Glutamatergic neuron (in vitro differentiated cells): Measurements from ENCODE around the gene RARS1. TPM values are rescaled to one million over a fixed set of nuclear protein-coding genes. Genes with fewer than 3 reads are reported as not detected.

Experiments
- DNase-seq: peaks from one replicate; pipeline ENCODE4 v3.0.0; 2022
- H3K27ac Mint-ChIP-seq: one replicate; pipeline ENCODE4 v1.8.0; 2020; ENCODE audit warnings: mild to moderate bottlenecking, mixed read lengths, inconsistent platforms; ENCODE audit not compliant: unreplicated experiment
- H3K27me3 Mint-ChIP-seq: one replicate; pipeline ENCODE4 v1.8.0; 2020; ENCODE audit warnings: mild to moderate bottlenecking, moderate library complexity, mixed read lengths, inconsistent platforms; ENCODE audit not compliant: unreplicated experiment
- H3K36me3 Mint-ChIP-seq: one replicate; pipeline ENCODE4 v1.8.0; 2020; ENCODE audit warnings: mild to moderate bottlenecking, mixed read lengths, inconsistent platforms; ENCODE audit not compliant: unreplicated experiment
- H3K4me1 Mint-ChIP-seq: one replicate; pipeline ENCODE4 v1.8.0; 2020; ENCODE audit warnings: mild to moderate bottlenecking, low read depth, mixed read lengths, inconsistent platforms; ENCODE audit not compliant: unreplicated experiment
- H3K4me3 Mint-ChIP-seq: one replicate; pipeline ENCODE4 v1.8.0; 2020; ENCODE audit warnings: mild to moderate bottlenecking, mixed read lengths, inconsistent platforms; ENCODE audit not compliant: unreplicated experiment
- H3K9me3 Mint-ChIP-seq: one replicate; pipeline ENCODE4 v1.8.0; 2020; ENCODE audit warnings: mild to moderate bottlenecking, moderate library complexity, mixed read lengths, inconsistent platforms; ENCODE audit not compliant: unreplicated experiment
- total RNA-seq: library from RNA; stranded (reverse); fragmentation: NEBNext Ultra II Directional; extraction: Animal tissue kit (Norgen Biotek cat#: 25700); gene quantifications from one replicate; pipeline ENCODE4 v1.2.1, GENCODE V29; 2021; ENCODE audit not compliant: unreplicated experiment
- TF ChIP-seq, protein P1 (sequence below): fragments of 200-600 bp; sonication (generic); IDR thresholded peaks from one replicate; pipeline ENCODE4 v1.5.0; 2021; ENCODE audit not compliant: partially characterized antibody, unreplicated experiment

RARS1 gene
- total RNA-seq, 1 donor from 2014 or later, result 65.2 TPM

DNA sequence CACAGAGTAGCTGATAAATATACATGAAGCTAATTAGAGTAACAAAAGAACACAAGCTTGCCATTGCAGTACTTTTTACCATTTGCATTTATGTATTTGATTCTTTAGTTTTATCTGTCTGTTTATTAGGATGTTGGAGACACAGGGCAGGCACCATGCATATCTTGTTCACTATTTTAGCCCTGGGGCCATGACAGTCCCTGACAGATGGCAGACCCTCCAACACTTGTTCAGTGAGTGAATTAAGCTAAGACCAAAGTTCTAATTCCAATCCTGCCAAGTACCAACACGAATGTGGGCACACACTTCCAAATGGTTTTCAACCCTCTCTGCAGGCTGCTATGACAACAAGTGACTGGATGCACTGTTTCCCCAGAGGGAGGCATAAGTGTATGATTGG lies 12.0 kb upstream of the RARS1 start:
- TF ChIP-seq, protein P1, sequence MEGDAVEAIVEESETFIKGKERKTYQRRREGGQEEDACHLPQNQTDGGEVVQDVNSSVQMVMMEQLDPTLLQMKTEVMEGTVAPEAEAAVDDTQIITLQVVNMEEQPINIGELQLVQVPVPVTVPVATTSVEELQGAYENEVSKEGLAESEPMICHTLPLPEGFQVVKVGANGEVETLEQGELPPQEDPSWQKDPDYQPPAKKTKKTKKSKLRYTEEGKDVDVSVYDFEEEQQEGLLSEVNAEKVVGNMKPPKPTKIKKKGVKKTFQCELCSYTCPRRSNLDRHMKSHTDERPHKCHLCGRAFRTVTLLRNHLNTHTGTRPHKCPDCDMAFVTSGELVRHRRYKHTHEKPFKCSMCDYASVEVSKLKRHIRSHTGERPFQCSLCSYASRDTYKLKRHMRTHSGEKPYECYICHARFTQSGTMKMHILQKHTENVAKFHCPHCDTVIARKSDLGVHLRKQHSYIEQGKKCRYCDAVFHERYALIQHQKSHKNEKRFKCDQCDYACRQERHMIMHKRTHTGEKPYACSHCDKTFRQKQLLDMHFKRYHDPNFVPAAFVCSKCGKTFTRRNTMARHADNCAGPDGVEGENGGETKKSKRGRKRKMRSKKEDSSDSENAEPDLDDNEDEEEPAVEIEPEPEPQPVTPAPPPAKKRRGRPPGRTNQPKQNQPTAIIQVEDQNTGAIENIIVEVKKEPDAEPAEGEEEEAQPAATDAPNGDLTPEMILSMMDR, result no peak
- no peak overlapping the region for H3K27ac Mint-ChIP-seq
- peaks cover 4% of the 10 kb centered on the region for H3K36me3 Mint-ChIP-seq
- H3K9me3 Mint-ChIP-seq, result peaks cover 2% of the 10 kb centered on the region
- DNase-seq, result no peak
- H3K4me3 Mint-ChIP-seq, result no peak overlapping the region
- H3K4me1 Mint-ChIP-seq, result peaks cover 4% of the 10 kb centered on the region
- no peaks in the 10 kb centered on the region for H3K27me3 Mint-ChIP-seq

DNA sequence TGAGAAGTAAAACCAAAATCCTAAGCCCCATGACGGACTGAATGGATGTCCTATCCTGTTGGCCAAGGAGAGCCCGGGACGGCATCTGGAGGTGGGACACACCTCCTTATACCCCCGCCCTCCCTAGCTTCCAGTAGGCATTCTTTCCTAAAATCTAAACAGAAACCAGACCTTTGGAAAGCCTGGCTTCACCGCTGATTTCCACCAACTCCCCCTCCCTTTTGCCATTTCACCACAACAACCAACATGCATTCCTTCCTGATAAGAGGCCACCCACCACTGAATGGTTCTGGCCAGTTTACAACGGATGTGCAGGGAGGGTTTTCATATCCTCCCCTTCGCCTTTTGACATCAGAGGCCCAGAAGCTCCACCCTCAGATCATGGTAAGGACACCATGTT lies 9.2 kb upstream of the RARS1 start:
- no peak overlapping the region for H3K4me3 Mint-ChIP-seq
- H3K27me3 Mint-ChIP-seq, result no peaks in the 10 kb centered on the region
- H3K36me3 Mint-ChIP-seq, result no peaks in the 10 kb centered on the region
- no peak overlapping the region for H3K27ac Mint-ChIP-seq
- TF ChIP-seq, protein P1, result no peak
- peaks cover 4% of the 10 kb centered on the region for H3K4me1 Mint-ChIP-seq
- DNase-seq, result no peak
- H3K9me3 Mint-ChIP-seq, result no peaks in the 10 kb centered on the region

DNA sequence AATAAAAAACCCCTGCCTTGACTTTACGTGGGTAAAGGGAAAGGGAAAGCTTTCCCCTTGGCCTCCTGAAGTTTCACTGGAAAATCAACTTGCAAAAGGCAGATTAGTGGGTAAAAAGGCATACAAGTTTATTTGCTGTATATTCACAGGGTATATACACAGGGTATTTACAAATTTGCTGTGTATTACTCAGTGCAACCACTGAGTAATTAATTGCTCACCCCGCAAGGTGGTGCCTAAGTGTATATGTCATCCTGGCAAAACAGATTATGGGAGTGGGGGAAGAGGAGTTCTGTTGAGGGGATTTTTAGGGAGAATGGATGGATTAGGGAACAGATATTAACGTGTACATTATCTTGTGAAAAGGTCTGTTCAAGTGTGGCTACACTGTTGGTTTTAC lies 7.1 kb upstream of the RARS1 start:
- Mint-ChIP-seq H3K27ac (no peak overlapping the region), H3K36me3 (no peaks in the 10 kb centered on the region), H3K4me3 (no peak overlapping the region), H3K27me3 (no peaks in the 10 kb centered on the region), H3K9me3 (no peaks in the 10 kb centered on the region), H3K4me1 (peaks cover 4% of the 10 kb centered on the region)
- TF ChIP-seq, protein P1, result no peak
- no peak for DNase-seq

DNA sequence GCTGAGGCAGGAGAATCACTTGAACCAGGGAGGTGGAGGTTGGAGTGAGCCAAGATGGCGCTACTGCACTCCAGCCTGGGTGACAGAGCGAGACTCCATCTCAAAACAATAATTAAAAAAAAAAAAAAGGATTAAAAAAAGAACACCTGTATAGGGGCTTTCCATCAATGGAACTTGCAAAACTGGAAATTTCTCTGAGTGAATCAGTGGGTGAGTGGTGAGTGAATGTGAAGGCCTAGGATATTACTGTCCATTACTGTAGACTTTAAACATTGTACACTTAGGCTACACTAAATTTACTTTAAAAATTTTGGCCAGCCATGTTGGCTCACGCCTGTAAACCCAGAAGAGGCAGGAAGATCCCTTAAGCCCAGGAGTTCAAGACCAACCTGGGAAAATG lies 5.7 kb upstream of the RARS1 start:
- H3K36me3 Mint-ChIP-seq, result no peaks in the 10 kb centered on the region
- no peak overlapping the region for H3K27ac Mint-ChIP-seq
- DNase-seq, result no peak
- TF ChIP-seq, protein P1, result no peak
- H3K4me1 Mint-ChIP-seq, result no peaks in the 10 kb centered on the region
- H3K9me3 Mint-ChIP-seq, result no peaks in the 10 kb centered on the region
- no peaks in the 10 kb centered on the region for H3K27me3 Mint-ChIP-seq
- H3K4me3 Mint-ChIP-seq, result no peak overlapping the region

DNA sequence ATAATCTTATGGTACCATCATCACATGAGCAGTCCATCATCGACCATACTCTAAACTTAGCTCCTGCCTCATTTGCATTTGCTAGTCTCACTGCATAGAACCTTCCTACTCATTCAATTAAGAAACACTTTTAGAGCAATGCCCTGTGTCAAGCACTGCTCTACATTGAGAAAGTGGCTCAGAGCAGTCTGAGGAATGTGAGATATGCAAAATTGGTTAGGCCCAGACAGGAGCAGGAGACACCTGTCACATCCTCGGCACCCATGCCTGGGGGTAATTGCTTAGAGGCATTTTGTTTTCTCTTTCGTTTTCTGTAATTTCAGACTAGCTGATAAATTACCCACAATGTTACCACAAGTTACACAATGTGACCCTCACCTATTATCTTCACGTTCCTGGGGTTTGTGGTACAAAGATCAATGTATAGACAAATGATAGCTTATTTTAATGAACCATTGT lies 4.9 kb upstream of the RARS1 start:
- Mint-ChIP-seq H3K36me3 (no peaks in the 10 kb centered on the region), H3K4me3 (no peak overlapping the region), H3K27ac (no peak overlapping the region), H3K9me3 (no peaks in the 10 kb centered on the region), H3K4me1 (no peaks in the 10 kb centered on the region), H3K27me3 (no peaks in the 10 kb centered on the region)
- DNase-seq, result no peak
- TF ChIP-seq, protein P1, result no peak
